ENCODE data around the gene TAF12.
"Not testable (repeated sequence)": the region's sequence is repeated elsewhere in the genome, so short reads cannot be mapped to it uniquely, and the experiment has no call there.

Gene TAF12

GRCh38 chr1:28644494-28644893, 1.6 kb upstream of the TAF12 start:
- DNase-seq, result no peak

DNA sequence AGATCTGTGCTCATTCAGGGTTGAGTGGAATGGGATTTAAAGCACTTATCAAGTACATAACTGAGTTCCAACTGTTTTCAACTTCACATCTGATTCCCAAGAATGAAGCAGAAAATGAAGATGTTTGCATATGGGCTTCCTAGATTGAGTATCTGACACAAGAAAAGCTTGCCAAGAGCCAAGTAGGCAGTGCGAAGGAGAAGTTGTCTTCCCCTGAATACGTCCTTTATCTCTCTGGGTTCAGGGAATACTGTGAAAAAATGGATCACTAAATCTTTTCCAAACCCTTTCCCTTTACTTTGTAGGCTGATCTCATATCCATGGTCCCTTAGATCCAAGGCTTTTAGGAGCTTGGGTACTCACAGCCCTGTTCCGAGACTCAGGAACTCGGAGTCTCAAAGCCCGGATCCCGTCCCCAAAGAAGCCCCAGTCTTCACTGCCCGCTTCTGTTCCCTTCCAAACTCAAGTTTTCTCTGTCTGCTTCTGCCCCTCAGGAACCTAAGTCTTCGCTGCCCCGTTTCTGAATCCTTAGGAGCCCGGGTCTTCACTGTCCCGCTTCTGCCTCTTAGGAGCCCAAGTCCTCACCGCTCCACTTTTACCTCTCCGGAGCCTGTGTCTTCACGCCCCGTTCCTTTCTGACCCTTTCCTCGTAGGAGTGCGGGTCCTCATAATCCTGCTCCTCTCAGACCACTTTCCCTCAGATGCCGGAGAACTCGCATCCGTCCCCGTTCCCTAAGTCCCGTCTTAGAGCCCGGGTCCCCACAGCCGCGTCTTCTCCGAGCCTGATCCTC, 616 bp downstream of the TAF12 start:
- no peak for DNase-seq

DNA sequence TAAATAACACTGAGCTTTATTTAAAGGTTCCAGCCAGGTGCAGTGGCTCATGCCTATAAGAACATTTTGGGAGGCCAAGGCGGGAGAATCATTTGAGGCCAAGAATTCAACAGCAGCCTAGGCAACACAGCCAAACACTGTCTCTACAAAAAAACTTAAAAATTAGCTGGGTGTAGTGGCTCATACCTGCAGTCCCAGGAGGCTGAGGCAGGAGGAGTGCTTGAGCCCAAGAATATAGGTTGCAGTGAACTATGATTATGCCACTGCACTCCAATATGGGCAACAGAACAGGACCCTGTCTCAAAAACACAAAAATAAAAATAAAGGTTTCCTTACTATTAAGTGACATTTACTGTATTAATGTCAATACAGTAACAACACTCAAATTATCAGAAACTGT, 2.1 kb downstream of the TAF12 start:
- no peak for DNase-seq

DNA sequence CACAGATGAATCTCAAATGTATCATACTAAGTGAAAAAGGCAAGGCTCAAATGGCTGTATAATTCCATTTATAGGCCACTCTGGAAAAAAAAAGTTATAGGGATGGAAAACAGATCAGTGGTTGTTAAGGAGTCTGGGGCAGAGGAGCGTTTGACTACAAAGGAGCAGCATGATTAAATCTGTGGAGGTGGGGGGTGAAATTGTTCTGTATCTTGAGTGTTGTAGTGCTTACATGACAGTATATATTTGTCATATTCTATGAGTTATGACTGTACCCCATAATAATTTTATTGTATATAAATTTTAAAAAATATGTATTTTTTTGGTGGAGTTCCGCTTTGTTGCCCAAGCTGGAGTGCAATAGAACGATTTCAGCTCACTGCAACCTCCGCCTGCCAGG, 10.3 kb downstream of the TAF12 start:
- DNase-seq, result no peak

GRCh38 chr1:28631713-28632112, 11.2 kb downstream of the TAF12 start:
- no peak for DNase-seq

DNA sequence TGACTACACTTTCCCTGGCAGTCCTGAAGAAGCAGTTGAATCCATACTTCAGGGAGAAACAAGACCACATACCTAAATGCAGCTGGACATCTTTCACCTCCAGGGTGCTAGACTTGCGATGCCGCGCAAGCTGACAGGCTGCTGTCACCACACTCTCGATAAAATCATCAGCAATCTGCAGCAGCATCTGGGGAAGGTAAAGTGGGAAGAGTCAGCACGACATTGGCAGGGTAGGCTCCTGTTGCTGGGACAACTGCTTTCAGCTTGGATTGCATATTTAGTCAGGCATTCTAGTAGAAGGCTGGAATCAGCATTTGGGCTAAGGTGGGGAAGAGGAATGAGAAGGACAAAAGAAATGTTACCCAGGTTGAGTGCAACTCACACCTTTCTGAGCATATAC, 29.7 kb downstream of the TAF12 start:
- no peak for DNase-seq

DNA sequence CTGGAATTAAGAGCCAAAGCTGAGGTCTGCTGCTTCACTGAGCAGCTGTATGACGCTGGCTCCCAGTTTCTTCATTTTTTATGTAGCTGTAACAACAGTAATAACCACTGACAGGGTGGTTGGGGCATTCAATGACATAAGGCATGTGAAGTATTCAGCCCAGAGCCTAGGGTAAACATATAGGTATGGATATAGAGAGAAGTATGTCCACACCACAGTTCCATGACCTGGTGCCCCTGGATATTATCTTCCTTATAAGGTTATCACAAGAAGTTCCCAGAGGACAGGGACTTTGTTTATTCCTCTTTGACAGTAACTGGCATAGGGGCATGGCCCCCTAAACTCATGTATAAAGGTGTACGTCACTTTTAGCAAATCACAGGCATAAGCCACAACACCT, 36.1 kb downstream of the TAF12 start:
- DNase-seq, result no peak

DNA sequence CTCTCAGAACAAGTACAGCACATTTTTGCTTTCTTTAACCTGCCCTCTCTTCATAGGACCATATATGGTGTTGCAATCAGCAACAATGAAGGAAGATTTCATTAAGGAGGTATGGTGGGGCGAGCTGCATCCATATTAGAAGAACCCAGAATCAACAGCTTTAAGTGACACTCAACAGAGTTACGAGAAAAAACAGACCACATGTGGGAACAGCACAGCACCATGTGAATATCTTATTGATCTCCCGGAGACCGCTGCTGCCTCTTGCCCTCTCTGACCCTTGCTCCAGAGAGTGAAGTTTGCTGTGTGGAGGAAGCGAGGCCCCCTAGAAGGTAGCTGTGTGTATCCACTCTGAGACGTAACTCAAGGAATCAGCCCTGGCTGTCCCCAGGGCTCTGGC, 37.9 kb downstream of the TAF12 start:
- DNase-seq, result no peak

DNA sequence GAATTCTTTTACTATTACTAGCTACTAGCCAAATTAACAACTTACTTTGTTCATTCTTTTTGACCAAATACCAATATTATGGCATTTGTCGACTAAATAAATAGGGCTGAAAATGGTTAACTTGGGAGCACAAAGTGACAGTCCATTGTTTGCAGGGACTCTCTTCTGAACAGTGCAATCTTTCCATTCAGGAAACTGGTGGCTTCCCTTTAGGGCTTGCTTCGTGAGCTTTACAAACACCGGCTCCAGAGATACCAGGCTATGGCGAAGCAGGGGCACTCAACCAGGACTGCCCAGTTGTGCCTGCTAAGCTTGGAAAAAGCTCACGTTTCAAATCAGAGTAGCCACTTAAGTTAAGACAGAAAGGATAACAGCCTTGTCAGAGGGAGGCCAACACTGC, 38.5 kb downstream of the TAF12 start:
- no peak for DNase-seq

GRCh38 chr1:28602536-28603439, 40.1 kb downstream of the TAF12 start:
- DNase-seq, result peak; percentile 73

DNA sequence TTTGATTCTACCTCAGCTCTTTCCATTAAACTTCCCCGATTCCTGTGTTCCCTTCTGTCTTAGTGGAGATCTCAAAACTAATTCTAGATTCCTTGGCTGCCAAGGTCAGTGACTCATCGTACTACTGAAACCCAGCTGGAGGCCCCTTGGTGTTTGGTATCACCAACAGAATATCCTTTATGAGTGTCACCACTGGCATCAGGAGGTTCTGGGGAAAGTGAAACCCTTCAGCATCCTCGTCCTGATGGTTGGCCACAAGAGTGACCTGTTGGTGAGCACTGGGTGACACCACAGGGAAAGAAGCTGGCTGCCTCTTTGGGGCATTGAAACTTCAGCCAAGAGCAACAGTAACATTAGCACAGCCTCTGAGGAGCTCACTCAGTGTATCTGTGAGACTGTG, 41.2 kb downstream of the TAF12 start:
- DNase-seq, result no peak

DNA sequence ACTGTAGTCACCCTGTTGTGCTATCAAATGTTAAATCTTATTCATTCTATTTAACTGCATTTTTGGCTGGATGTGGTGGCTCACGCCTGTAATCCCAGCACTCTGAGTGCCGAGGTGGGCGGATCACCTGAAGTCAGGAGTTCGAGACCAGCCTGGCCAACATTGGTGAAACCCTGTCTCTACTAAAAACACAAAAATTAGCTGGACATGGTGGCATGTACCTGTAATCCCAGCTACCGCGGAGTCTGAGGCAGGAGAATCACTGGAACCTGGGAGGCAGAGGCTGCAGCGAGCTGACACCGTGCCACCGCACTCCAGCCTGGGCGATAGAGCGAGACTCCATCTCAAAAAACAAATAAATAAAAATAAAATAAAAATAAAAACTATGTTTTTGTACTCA, 46.6 kb downstream of the TAF12 start:
- not testable (repeated sequence) for DNase-seq

DNA sequence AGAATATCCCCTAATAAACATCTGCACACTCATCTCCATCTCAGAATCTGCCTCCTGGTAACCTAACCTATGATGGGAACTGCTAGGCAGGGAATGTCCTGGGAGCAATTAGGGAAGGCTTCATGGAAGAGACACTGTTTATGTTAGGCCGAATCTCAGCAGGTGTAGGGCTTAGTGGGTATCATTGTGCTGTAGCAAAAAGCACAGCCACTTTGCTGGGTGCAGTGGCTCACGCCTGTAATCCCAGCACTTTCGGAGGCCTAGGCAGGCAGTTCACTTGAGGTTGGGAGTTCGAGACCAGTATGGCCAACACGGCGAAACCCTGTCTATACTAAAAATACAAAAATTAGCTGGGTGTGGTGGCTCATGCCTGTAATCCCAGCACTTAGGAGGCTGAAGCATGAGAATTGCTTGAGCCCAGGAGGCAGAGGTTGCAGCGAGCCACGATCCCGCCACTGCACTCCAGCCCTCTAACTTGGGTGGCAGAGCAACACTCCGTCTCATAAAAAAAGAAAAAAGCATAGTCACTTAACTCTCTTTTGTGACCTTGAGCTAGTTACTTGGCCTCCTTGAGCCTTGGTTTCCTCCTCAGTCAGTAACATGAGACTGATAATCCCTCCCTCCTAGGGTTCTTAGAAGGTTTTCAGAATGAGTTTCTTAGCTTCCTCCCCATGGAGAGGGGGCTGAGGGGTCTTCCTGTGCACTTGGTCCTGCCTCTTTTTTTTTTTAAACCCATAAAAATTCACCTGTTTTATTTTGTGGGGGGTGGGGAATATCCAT, 47.3 kb downstream of the TAF12 start:
- DNase-seq, result no peak

GRCh38 chr1:28594686-28595411, 48.0 kb downstream of the TAF12 start:
- DNase-seq, result peak; percentile 75

DNA sequence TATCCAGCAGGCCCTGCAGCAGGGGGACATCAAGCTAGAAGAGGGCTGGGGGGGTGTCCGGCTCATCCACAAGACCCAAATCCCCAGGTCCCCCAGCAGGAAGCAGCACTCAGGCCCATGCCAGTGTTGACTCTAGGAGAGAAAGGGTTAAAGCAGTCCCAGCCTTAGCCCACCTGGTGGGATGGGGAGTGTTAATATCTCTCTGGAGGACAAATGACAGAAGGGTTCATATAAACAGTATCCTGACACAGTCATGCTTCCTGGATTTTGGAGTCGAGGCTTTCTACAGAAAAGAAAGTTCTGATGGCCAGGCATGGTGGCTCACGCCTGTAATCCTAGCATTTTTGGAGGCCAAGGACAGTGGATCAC, 48.9 kb downstream of the TAF12 start:
- not testable (repeated sequence) for DNase-seq

GRCh38 chr1:28592321-28593071, 50.4 kb downstream of the TAF12 start:
- peak; percentile 36 for DNase-seq

DNA sequence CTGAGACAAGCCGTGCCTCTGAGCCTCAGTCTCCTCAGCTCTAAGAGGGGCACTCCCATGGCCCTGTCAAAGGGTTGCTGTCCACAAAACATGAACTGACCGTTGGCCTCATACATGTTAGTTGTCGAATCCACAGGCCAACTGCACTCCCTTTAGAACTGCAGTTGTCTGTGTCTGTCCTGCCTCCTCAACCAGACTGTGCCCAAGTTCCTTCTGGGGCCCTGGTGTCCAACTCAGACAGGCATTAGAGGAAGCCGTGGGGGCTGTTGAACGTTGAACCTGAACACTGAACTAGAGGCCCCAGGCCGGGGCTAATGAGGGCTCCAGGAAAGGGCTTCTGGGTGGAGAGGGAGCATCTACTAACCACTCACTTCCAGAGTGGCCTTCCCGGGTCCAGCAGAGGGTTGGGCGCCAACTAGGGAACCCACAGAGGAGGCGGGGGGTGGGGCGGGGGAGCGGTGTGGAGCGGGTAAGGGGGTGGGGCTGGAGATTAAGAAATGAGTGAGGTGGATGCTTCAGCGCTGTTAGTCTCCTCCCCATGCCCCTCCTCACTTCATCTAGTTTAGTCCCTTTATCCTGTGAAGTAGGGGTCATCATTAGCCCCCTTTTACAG, 51.1 kb downstream of the TAF12 start, which contains the start of gene RAB42:
RAB42 (plus strand) TSS at position 558 of the 613 bp plus-strand sequence. CDS start 247 bp downstream, outside the sequence.
- DNase-seq, result peak; percentile 73

- DNase-seq, result not testable (repeated sequence)
These were observed 56.1 kb downstream of the TAF12 start for GRCh38 chr1:28586585-28587391.

DNA sequence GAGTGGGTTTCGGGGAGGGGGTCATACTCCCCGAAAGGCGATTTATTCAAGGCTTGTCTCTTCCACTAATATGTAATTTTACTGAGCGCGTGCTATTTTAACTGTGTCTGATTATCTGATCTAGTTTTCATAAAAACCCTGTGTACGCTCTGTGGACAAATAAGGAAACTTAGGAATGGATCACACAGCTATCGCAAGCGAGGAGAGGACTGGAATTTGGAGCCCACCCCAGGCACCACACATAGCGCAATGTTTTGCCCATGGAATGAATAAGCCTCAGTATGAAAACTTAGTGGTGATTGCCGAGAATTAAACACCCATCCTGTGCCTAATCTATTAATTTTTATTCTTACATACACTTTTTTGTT, 60.6 kb downstream of the TAF12 start:
- peak; percentile 48 for DNase-seq

GRCh38 chr1:28581531-28582247, 61.2 kb downstream of the TAF12 start:
- peak; percentile 97 for DNase-seq
